Loucy (cell line): ENCODE data around the gene ZNF320.
"Not testable (repeated sequence)": the region's sequence is repeated elsewhere in the genome, so short reads cannot be mapped to it uniquely, and the experiment has no call there.

Source experiments
- H2AFZ ChIP-seq: fragments of 200-600 bp; sonication (generic); 2 replicates; pipeline ENCODE4 v1.6.0; 2016; ENCODE audit warnings: antibody characterized with exemption, mild to moderate bottlenecking, low read length, moderate library complexity
- H3F3A ChIP-seq: fragments of 200-600 bp; 2 replicates; pipeline ENCODE4 v1.6.0; 2016; ENCODE audit warnings: antibody characterized with exemption, low read depth, mild to moderate bottlenecking
- H3K27me3 ChIP-seq: fragments of 200-600 bp; sonication (generic); 2 replicates; pipeline ENCODE4 v1.6.1; 2014; ENCODE audit warnings: low read length, mild to moderate bottlenecking; ENCODE audit not compliant: insufficient read depth, poor library complexity, severe bottlenecking
- H3K36me3 ChIP-seq: fragments of 200-600 bp; sonication (generic); 2 replicates; pipeline ENCODE4 v1.6.1; 2016; ENCODE audit warnings: low read length; ENCODE audit not compliant: insufficient read depth
- H3K4me1 ChIP-seq: fragments of 200-600 bp; sonication (generic); 2 replicates; pipeline ENCODE4 v1.5.1; 2014; ENCODE audit warnings: low read length, mild to moderate bottlenecking; ENCODE audit not compliant: insufficient read depth, poor library complexity, severe bottlenecking
- H3K4me2 ChIP-seq: fragments of 200-600 bp; sonication (generic); 2 replicates; pipeline ENCODE4 v1.6.0; 2014; ENCODE audit warnings: antibody characterized with exemption, low read length, low read depth, mild to moderate bottlenecking; ENCODE audit not compliant: poor library complexity, severe bottlenecking
- H3K4me3 ChIP-seq: fragments of 200-600 bp; sonication (generic); 2 replicates; pipeline ENCODE4 v1.5.1; 2014; ENCODE audit warnings: low read length, mild to moderate bottlenecking, mixed read lengths; ENCODE audit not compliant: poor library complexity, severe bottlenecking
- H3K79me2 ChIP-seq: fragments of 200-600 bp; sonication (generic); 2 replicates; pipeline ENCODE4 v1.6.1; 2014; ENCODE audit warnings: low read length; ENCODE audit not compliant: insufficient read depth
- H3K9ac ChIP-seq: fragments of 200-600 bp; sonication (generic); 2 replicates; pipeline ENCODE4 v1.6.0; 2014; ENCODE audit warnings: mild to moderate bottlenecking, low read depth, low read length, moderate library complexity; ENCODE audit not compliant: poor library complexity, severe bottlenecking
- H3K9me2 ChIP-seq: fragments of 200-600 bp; sonication (generic); replicated peaks from 2 replicates; pipeline ENCODE4 v1.6.1; 2016; ENCODE audit warnings: low read depth, low read length, mixed read lengths
- H3K9me3 ChIP-seq: fragments of 200-600 bp; sonication (generic); 2 replicates; pipeline ENCODE4 v1.6.1; 2014; ENCODE audit warnings: mild to moderate bottlenecking, antibody characterized with exemption, low read length, low read depth; ENCODE audit not compliant: insufficient read depth
- H4K20me1 ChIP-seq: fragments of 200-600 bp; sonication (generic); 2 replicates; pipeline ENCODE4 v1.6.0; 2014; ENCODE audit warnings: antibody characterized with exemption, low read length, mild to moderate bottlenecking; ENCODE audit not compliant: insufficient read depth, poor library complexity, severe bottlenecking
- EZH2phosphoT487 ChIP-seq: fragments of 200-600 bp; IDR thresholded peaks from 2 replicates; pipeline ENCODE4 v1.6.1; 2018; ENCODE audit warnings: antibody characterized with exemption, mild to moderate bottlenecking, moderate library complexity, borderline replicate concordance
- TF ChIP-seq, protein P1 (sequence below): fragments of 200-600 bp; sonication (generic); conservative IDR thresholded peaks from 2 replicates; pipeline ENCODE4 v1.5.1; 2014; ENCODE audit warnings: mild to moderate bottlenecking, antibody characterized with exemption, low read length

ZNF320 gene

GRCh38 chr19:52889931-52890330, 7.5 kb downstream of the ZNF320 start:
- peaks cover 11% of the 10 kb centered on the region for H3K36me3 ChIP-seq
- peaks cover 2% of the 10 kb centered on the region for H3K4me1 ChIP-seq
- H3K9ac ChIP-seq: no peak overlapping the region

DNA sequence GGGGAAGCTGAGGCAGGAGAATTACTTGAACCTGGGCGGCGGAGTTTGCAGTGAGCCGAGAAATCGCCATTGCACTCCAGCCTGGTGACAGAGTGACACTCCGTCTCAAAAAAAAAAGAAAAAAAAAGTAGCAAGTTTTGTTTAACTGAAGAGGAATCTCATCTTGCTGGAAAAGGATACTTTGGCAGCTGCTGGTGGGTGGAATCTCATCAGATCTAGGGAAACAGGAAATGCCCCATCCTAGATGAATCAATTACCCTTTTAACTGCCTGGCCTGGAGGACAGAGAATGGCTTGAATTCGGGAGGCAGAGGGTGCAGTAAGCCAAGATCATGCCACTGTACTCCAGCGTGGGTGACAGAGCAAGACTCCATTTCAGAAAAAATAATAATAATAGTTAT, 8.4 kb downstream of the ZNF320 start:
- peaks cover 3% of the 10 kb centered on the region; the same call in 1 of the 2 replicates for H3K79me2 ChIP-seq
- no peaks in the 10 kb centered on the region for H3K4me1 ChIP-seq
- TF ChIP-seq, protein P1, sequence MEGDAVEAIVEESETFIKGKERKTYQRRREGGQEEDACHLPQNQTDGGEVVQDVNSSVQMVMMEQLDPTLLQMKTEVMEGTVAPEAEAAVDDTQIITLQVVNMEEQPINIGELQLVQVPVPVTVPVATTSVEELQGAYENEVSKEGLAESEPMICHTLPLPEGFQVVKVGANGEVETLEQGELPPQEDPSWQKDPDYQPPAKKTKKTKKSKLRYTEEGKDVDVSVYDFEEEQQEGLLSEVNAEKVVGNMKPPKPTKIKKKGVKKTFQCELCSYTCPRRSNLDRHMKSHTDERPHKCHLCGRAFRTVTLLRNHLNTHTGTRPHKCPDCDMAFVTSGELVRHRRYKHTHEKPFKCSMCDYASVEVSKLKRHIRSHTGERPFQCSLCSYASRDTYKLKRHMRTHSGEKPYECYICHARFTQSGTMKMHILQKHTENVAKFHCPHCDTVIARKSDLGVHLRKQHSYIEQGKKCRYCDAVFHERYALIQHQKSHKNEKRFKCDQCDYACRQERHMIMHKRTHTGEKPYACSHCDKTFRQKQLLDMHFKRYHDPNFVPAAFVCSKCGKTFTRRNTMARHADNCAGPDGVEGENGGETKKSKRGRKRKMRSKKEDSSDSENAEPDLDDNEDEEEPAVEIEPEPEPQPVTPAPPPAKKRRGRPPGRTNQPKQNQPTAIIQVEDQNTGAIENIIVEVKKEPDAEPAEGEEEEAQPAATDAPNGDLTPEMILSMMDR: no peak
- no peak for TF ChIP-seq EZH2phosphoT487
- H3K4me3 ChIP-seq: no peak overlapping the region
- peaks cover 19% of the 10 kb centered on the region for H3K36me3 ChIP-seq
- H3F3A ChIP-seq: no peaks in the 10 kb centered on the region
- H4K20me1 ChIP-seq: no peaks in the 10 kb centered on the region
- H3K9ac ChIP-seq: no peak overlapping the region
- no peaks in the 10 kb centered on the region for H3K9me2 ChIP-seq
- no peaks in the 10 kb centered on the region for H3K9me3 ChIP-seq
- H3K4me2 ChIP-seq: no peak overlapping the region
- no peaks in the 10 kb centered on the region for H3K27me3 ChIP-seq
- no peak overlapping the region for H2AFZ ChIP-seq

More at GRCh38 chr19:52889931-52890330, 7.5 kb downstream of the ZNF320 start:
- no peaks in the 10 kb centered on the region for H3K27me3 ChIP-seq
- H3F3A ChIP-seq: no peaks in the 10 kb centered on the region
- no peak overlapping the region for H3K4me2 ChIP-seq
- no peak overlapping the region for H2AFZ ChIP-seq
- no peaks in the 10 kb centered on the region for H4K20me1 ChIP-seq
- H3K9me3 ChIP-seq: no peaks in the 10 kb centered on the region
- no peak overlapping the region for H3K4me3 ChIP-seq
- no peaks in the 10 kb centered on the region for H3K9me2 ChIP-seq
- peaks cover 12% of the 10 kb centered on the region for H3K79me2 ChIP-seq
- TF ChIP-seq, protein P1: no peak
- TF ChIP-seq EZH2phosphoT487: no peak

DNA sequence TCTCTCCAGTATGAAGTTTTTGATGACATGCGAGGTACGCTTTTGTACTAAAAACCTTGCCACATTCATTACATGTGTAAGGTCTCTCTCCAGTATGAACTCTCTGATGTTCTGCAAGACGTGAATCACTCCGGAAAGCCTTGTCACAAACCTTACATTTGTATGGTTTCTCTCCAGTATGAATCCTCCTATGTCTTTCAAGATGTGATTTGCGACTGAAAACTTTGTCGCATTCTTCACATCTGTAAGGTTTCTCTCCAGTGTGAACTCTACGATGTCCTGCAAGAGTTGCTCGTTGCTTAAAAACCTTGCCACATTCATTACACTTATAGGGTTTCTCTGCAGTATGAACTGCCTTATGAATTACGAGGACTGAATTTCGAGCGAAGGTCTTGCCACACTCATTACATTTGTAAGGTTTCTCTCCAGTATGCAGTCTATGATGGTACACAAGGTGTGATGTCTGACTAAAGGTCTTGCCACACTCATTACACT, 16.5 kb downstream of the ZNF320 start:
- no peaks in the 10 kb centered on the region for H3K4me1 ChIP-seq
- H3K4me3 ChIP-seq: no peak overlapping the region
- H3K4me2 ChIP-seq: no peak overlapping the region
- peaks cover 18% of the 10 kb centered on the region; the same call in 1 of the 2 replicates for H3K9me3 ChIP-seq
- no peaks in the 10 kb centered on the region for H3K9me2 ChIP-seq
- no peak overlapping the region for H3K9ac ChIP-seq
- no peaks in the 10 kb centered on the region for H3K27me3 ChIP-seq
- no peaks in the 10 kb centered on the region for H4K20me1 ChIP-seq
- no peak overlapping the region for H2AFZ ChIP-seq
- no peaks in the 10 kb centered on the region for H3F3A ChIP-seq
- no peaks in the 10 kb centered on the region for H3K79me2 ChIP-seq
- TF ChIP-seq, protein P1: no peak
- no peak for TF ChIP-seq EZH2phosphoT487
- H3K36me3 ChIP-seq: peaks cover 62% of the 10 kb centered on the region

DNA sequence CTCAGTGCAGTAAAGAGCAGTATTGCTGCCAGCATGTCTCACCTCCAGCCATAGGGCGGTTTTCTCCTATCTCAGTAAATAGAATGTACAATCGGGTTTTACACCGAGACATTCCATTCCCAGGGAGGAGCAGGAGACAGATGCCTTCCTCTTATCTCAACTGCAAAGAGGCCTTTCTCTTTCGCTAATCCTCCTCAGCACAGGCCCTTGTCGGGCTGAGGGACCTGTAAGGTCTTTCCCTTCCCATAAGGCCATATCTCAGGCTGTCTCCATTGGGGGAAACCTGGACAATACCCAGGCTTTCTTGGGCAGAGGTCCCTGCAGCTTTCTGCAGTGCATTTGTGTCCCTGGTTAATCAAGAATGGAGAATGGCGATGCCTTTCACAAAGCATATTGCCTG, 24.4 kb downstream of the ZNF320 start:
- H2AFZ ChIP-seq, H3K9me3 ChIP-seq, H4K20me1 ChIP-seq, H3K9ac ChIP-seq, H3K36me3 ChIP-seq, H3F3A ChIP-seq, H3K9me2 ChIP-seq, H3K4me3 ChIP-seq, H3K4me2 ChIP-seq, H3K4me1 ChIP-seq, H3K27me3 ChIP-seq, H3K79me2 ChIP-seq: not testable (repeated sequence)
